Activated T-helper 1 cell treated with anti-CD3 and anti-CD28 coated beads, Interleukin-12 subunit alpha, Interleukin-12 subunit beta, Interleukin-2, Interleukin-4 antibody, amounts not matched to agents 30 ng/mL and 10 ng/mL and 1 ng/mL, durations not matched to agents 14 hours and 24 hours and 36 hours (primary cell): Measurements from ENCODE around the gene TNFRSF14. TPM values are rescaled to one million over a fixed set of nuclear protein-coding genes. Genes with fewer than 3 reads are reported as not detected.
A peak's percentile ranks its signal among the peaks of the same experiment; 100 is the strongest.

Experiments
- DNase-seq: peaks from one replicate; pipeline ENCODE4 v3.0.0; 2021; ENCODE audit warnings: low spot score
- H3K27ac Mint-ChIP-seq: one replicate; pipeline ENCODE4 v1.8.0; 2021; ENCODE audit warnings: mild to moderate bottlenecking, mixed read lengths
- H3K27me3 Mint-ChIP-seq: one replicate; pipeline ENCODE4 v1.8.0; 2022; ENCODE audit warnings: mild to moderate bottlenecking, moderate library complexity, mixed read lengths; ENCODE audit not compliant: insufficient read depth
- H3K36me3 Mint-ChIP-seq: one replicate; pipeline ENCODE4 v1.8.0; 2021; ENCODE audit warnings: low read depth, mixed read lengths
- H3K4me1 Mint-ChIP-seq: one replicate; pipeline ENCODE4 v1.8.0; 2021; ENCODE audit warnings: low read depth, mixed read lengths
- H3K4me3 Mint-ChIP-seq: one replicate; pipeline ENCODE4 v1.8.0; 2021; ENCODE audit warnings: mild to moderate bottlenecking, moderate library complexity, mixed read lengths
- H3K9me3 Mint-ChIP-seq: one replicate; pipeline ENCODE4 v1.8.0; 2021; ENCODE audit warnings: mixed read lengths
- intact Hi-C: fragments of 100-400 bp; cut with micrococcal nuclease; formaldehyde crosslinking; loops from one replicate; pipeline ENCODE4 v1.15.1; 2024
- total RNA-seq: library from RNA; stranded (reverse); gene quantifications from 2 replicates; pipeline ENCODE4 v1.2.3, GENCODE V29; 2022

TNFRSF14 gene
- total RNA-seq, 1 donor from 2014 or later, result 207 TPM

GRCh38 chr1:2516946-2517345 lies 39.2 kb upstream of the TNFRSF14 start:
- Mint-ChIP-seq H3K9me3 (no peaks in the 10 kb centered on the region), H3K4me1 (no peaks in the 10 kb centered on the region), H3K27ac (no peak overlapping the region), H3K27me3 (peaks cover 1% of the 10 kb centered on the region), H3K4me3 (no peak overlapping the region), H3K36me3 (peaks cover 18% of the 10 kb centered on the region)
- DNase-seq, result no peak
- intact Hi-C loops, result no loop called here

GRCh38 chr1:2517966-2518365 lies 38.2 kb upstream of the TNFRSF14 start:
- intact Hi-C loops, result no loop called here
- no peak for DNase-seq
- no peak overlapping the region for H3K4me3 Mint-ChIP-seq
- no peaks in the 10 kb centered on the region for H3K9me3 Mint-ChIP-seq
- peaks cover 7% of the 10 kb centered on the region for H3K4me1 Mint-ChIP-seq
- no peak overlapping the region for H3K27ac Mint-ChIP-seq
- peaks cover 18% of the 10 kb centered on the region for H3K36me3 Mint-ChIP-seq
- H3K27me3 Mint-ChIP-seq, result peaks cover 1% of the 10 kb centered on the region

GRCh38 chr1:2518528-2518927 lies 37.6 kb upstream of the TNFRSF14 start:
- H3K36me3 Mint-ChIP-seq, result peaks cover 18% of the 10 kb centered on the region
- H3K4me3 Mint-ChIP-seq, result no peak overlapping the region
- no peaks in the 10 kb centered on the region for H3K9me3 Mint-ChIP-seq
- no peak for DNase-seq
- H3K27ac Mint-ChIP-seq, result no peak overlapping the region
- H3K4me1 Mint-ChIP-seq, result peaks cover 13% of the 10 kb centered on the region
- peaks cover 1% of the 10 kb centered on the region for H3K27me3 Mint-ChIP-seq
- intact Hi-C loops, result no loop called here

GRCh38 chr1:2519029-2519685 lies 37.0 kb upstream of the TNFRSF14 start:
- Mint-ChIP-seq H3K36me3 (peaks cover 18% of the 10 kb centered on the region), H3K27ac (no peak overlapping the region), H3K27me3 (peaks cover 1% of the 10 kb centered on the region), H3K4me1 (peaks cover 19% of the 10 kb centered on the region), H3K9me3 (no peaks in the 10 kb centered on the region), H3K4me3 (no peak overlapping the region)
- intact Hi-C loops, result no loop called here
- no peak for DNase-seq

- intact Hi-C loops, result loop anchor here (10.0 kb wide), 3 partner anchors 225 to 385 kb away; no protein-coding TSS in a partner anchor
- Mint-ChIP-seq H3K4me3 (no peak overlapping the region), H3K9me3 (no peaks in the 10 kb centered on the region), H3K27me3 (peaks cover 1% of the 10 kb centered on the region), H3K36me3 (peaks cover 18% of the 10 kb centered on the region), H3K27ac (no peak overlapping the region), H3K4me1 (peaks cover 25% of the 10 kb centered on the region)
- no peak for DNase-seq
Measured at GRCh38 chr1:2519729-2520128, 36.4 kb upstream of the TNFRSF14 start.

- DNase-seq, result no peak
- Mint-ChIP-seq H3K27ac (no peak overlapping the region), H3K9me3 (no peaks in the 10 kb centered on the region), H3K4me3 (no peak overlapping the region), H3K36me3 (peaks cover 18% of the 10 kb centered on the region), H3K4me1 (peaks cover 30% of the 10 kb centered on the region), H3K27me3 (peaks cover 1% of the 10 kb centered on the region)
- intact Hi-C loops, result loop anchor here (10.0 kb wide), 3 partner anchors 225 to 385 kb away; no protein-coding TSS in a partner anchor
Measured at GRCh38 chr1:2520206-2520605, 36.0 kb upstream of the TNFRSF14 start.

- DNase-seq, result no peak
- H3K27ac Mint-ChIP-seq, result no peak overlapping the region
- H3K9me3 Mint-ChIP-seq, result no peaks in the 10 kb centered on the region
- peaks cover 1% of the 10 kb centered on the region for H3K27me3 Mint-ChIP-seq
- intact Hi-C loops, result loop anchor here (10.0 kb wide), 3 partner anchors 226 to 386 kb away; no protein-coding TSS in a partner anchor
- peaks cover 18% of the 10 kb centered on the region for H3K36me3 Mint-ChIP-seq
- H3K4me3 Mint-ChIP-seq, result no peak overlapping the region
- H3K4me1 Mint-ChIP-seq, result peaks cover 31% of the 10 kb centered on the region
Measured at GRCh38 chr1:2520806-2521205, 35.4 kb upstream of the TNFRSF14 start.

- intact Hi-C loops, result loop anchor here (10.0 kb wide), 3 partner anchors 227 to 387 kb away; no protein-coding TSS in a partner anchor
- H3K27me3 Mint-ChIP-seq, result peaks cover 5% of the 10 kb centered on the region
- no peaks in the 10 kb centered on the region for H3K9me3 Mint-ChIP-seq
- H3K36me3 Mint-ChIP-seq, result peaks cover 16% of the 10 kb centered on the region
- no peak overlapping the region for H3K4me3 Mint-ChIP-seq
- H3K27ac Mint-ChIP-seq, result peak overlapping the region; percentile 93
- DNase-seq, result no peak
- peaks cover 37% of the 10 kb centered on the region for H3K4me1 Mint-ChIP-seq
Measured at GRCh38 chr1:2522230-2522629, 33.9 kb upstream of the TNFRSF14 start.

GRCh38 chr1:2523191-2523890 lies 32.8 kb upstream of the TNFRSF14 start:
- no peaks in the 10 kb centered on the region for H3K9me3 Mint-ChIP-seq

GRCh38 chr1:2523891-2524609 lies 32.1 kb upstream of the TNFRSF14 start:
- intact Hi-C loops, result loop anchor here (10.0 kb wide), 3 partner anchors 229 to 389 kb away; no protein-coding TSS in a partner anchor
- peaks cover 8% of the 10 kb centered on the region for H3K36me3 Mint-ChIP-seq

More at GRCh38 chr1:2523191-2523890, 32.8 kb upstream of the TNFRSF14 start:
- Mint-ChIP-seq H3K4me3 (peak overlapping the region; percentile 94), H3K36me3 (peaks cover 14% of the 10 kb centered on the region), H3K4me1 (peaks cover 38% of the 10 kb centered on the region), H3K27me3 (peaks cover 5% of the 10 kb centered on the region), H3K27ac (peak overlapping the region; percentile 93)
- intact Hi-C loops, result loop anchor here (10.0 kb wide), 3 partner anchors 229 to 389 kb away; no protein-coding TSS in a partner anchor
- DNase-seq, result no peak

GRCh38 chr1:2525572-2525919 lies 30.6 kb upstream of the TNFRSF14 start:
- Mint-ChIP-seq H3K36me3 (peaks cover 6% of the 10 kb centered on the region), H3K4me3 (peak overlapping the region; percentile 94), H3K4me1 (peaks cover 38% of the 10 kb centered on the region), H3K27me3 (peaks cover 11% of the 10 kb centered on the region), H3K9me3 (no peaks in the 10 kb centered on the region), H3K27ac (peak overlapping the region; percentile 93)
- DNase-seq, result no peak
- intact Hi-C loops, result loop anchor here (10.0 kb wide), 3 partner anchors 231 to 391 kb away; no protein-coding TSS in a partner anchor

More at GRCh38 chr1:2523891-2524609, 32.1 kb upstream of the TNFRSF14 start:
- peaks cover 11% of the 10 kb centered on the region for H3K27me3 Mint-ChIP-seq
- H3K9me3 Mint-ChIP-seq, result no peaks in the 10 kb centered on the region
- peaks cover 38% of the 10 kb centered on the region for H3K4me1 Mint-ChIP-seq
- peak; percentile 53 for DNase-seq
- H3K27ac Mint-ChIP-seq, result peak overlapping the region; percentile 93
- H3K4me3 Mint-ChIP-seq, result peak overlapping the region; percentile 94

- H3K4me3 Mint-ChIP-seq, result peak within 1 kb of the TSS; percentile 94
- H3K27ac Mint-ChIP-seq, result peak within 1 kb of the TSS; percentile 98
- peaks cover 38% of the 10 kb centered on the region for H3K4me1 Mint-ChIP-seq
- H3K36me3 Mint-ChIP-seq, result peaks cover under 1% of the 10 kb centered on the region
- H3K9me3 Mint-ChIP-seq, result no peaks in the 10 kb centered on the region
- intact Hi-C loops, result loop anchor here (1.0 to 10.0 kb wide), 10 partner anchors 21 to 391 kb away; partner anchors contain the start of genes MORN1, PEX10, PRXL2B and RER1
- peaks cover 15% of the 10 kb centered on the region for H3K27me3 Mint-ChIP-seq
- DNase-seq, result peak; percentile 86
Measured at GRCh38 chr1:2525920-2526823, 30.0 kb upstream of the TNFRSF14 start, which contains the start of gene PANK4. Gene PANK4, minus strand, starts transcription at chr1:2526596. Its CDS starts 9 bp downstream, at chr1:2526587.
